Stimulated activated CD4-positive, alpha-beta T cell treated with anti-CD3 and anti-CD28 coated beads, Interleukin-1b, Interleukin-23, amount 100 ng/mL, for 4 hours (primary cell): ENCODE measurements around the gene MRPS15.

ENCODE experiments used
- DNase-seq, 2 donors: peaks; one replicate each; pipeline ENCODE4 v3.0.0-alpha.2; 2020; ENCODE audit warnings: low read depth in 2 of 2

MRPS15 gene

DNA sequence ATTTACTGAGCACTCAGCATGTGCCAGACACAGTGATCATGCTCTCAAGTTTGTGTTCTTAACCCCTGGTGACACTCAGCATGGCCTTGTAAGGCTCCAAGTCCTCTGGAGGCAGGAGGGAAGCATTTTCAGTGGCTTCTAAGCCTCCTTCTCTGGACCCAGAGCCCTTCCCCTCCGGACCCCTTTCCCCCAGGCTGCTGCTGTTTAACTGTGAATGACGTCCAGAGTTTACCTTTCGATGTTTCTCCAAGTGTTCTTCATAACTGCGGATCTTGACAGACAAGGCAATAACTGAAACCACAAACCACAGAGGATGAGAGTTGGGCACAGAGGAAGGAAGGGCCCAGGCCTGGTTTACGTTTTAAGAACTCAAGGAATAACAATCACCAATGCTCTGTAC lies 6.5 kb downstream of the MRPS15 start:
- no peak for DNase-seq

DNA sequence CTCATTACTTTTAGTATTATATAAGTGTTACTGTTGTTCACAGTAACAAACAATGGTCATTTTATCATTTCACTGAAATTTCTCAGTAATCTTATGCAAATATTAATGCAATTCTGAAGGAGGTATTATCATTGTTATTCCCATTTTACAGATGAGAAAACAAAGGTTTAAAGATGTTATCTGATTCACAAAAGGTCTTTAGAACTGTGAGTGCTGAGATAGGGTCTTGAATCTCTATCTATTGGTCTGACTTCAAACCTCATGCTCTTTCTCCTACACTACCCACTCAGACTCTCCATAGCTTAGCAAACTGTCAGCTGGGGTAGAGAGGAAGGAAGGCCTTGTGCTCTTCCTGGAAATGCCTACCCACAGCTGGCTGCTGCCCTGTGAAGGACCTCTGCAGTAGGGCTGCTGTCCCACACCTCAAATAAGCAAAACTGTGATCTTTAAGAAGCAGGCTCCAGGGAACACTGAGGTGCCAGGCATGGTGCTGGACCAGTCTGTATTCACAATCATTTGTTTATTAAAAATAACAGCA lies 7.7 kb downstream of the MRPS15 start:
- no peak for DNase-seq

DNA sequence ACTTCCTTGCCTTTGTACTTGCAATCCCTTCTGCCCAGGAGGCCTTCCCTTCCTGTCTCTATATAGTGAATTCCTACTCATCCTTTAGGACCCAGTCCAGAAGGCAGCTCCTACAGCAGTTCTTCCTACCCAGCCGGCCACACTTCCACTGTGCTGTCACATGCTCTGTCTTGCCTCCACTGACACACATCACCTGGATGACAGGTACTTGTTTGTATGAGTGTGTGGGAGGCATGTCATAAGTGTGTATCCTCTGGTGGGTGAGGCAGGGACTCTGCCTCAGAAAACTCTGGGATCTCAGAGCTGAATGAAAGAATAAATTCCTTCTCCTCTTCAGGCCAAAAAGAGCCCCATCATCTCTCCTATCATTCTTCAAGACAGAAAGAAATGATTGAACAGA lies 8.8 kb downstream of the MRPS15 start:
- DNase-seq = no peak

DNA sequence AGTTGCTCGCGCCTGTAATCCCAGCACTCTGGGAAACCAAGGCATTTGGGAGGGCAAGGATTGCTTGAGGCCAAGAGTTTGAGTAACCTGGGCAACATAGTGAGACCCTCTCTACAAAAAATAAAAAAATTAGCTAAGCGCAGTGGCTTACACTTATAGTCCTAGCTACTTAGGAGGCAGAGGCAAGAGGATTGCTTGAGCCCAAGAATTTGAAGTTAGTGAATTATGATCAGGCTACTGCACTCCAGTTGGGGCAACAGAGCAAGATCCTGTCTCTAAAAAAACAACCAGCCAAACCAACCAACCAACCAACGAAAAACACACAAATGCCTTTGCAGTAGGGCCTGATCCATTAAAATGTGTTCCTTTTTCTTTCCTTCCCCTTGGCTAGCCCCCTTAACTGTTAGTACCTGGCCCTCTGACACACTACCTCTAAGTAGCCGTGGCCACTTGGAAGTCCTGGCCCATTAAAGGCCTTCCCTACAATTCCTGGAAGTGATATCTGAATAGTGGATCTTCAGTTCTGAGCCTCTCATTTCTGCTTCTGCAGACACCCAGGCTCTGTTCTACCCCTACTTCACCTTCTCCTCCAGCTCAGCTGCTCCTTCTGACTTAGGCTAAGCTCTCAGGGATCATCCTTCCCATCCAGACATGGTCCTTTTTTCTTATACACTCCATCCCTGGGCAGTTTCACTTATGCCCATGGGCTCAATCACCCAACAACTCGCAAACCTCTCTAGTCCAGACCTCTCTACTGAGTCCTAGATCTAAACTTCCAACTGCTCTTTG lies 10.4 kb downstream of the MRPS15 start:
- DNase-seq = no peak

DNA sequence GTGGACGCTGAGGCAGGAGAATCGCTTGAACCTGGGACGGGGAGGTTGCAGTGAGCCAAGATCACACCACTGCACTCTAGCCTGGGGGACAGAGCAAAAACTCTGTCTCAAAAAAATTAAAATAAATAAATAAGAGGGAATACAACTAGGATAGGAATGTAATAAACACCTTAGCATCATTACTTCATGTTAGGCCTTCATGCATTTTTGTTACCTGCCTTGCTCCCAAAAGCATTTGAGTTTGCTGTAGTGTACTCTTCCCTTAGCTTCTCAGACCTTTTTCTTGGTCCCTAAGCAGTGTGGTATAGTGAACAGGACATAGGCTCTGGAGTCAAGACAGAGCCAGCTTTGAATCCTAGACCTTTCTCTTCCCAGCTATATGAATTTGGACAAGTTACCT lies 11.1 kb downstream of the MRPS15 start:
- DNase-seq = no peak

DNA sequence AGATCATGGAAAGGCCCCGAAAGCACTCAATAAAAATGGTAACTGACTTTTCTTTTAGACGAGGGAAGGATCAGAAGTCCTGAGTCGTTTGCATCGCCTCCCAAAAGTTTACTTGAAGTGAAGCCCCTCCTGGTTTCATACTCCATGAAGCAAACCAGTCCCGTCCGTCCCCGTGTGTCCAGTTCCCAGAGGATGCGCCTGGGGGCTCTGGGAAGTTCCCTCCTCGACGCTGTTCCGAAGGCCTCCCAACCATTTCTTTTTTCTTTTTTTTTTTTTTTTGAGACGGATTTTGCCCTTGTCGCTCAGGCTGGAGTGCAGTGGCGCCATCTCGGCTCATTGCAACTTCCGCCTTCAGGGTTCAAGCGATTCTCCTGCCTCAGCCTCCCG lies 13.3 kb downstream of the MRPS15 start:
- no peak for DNase-seq

DNA sequence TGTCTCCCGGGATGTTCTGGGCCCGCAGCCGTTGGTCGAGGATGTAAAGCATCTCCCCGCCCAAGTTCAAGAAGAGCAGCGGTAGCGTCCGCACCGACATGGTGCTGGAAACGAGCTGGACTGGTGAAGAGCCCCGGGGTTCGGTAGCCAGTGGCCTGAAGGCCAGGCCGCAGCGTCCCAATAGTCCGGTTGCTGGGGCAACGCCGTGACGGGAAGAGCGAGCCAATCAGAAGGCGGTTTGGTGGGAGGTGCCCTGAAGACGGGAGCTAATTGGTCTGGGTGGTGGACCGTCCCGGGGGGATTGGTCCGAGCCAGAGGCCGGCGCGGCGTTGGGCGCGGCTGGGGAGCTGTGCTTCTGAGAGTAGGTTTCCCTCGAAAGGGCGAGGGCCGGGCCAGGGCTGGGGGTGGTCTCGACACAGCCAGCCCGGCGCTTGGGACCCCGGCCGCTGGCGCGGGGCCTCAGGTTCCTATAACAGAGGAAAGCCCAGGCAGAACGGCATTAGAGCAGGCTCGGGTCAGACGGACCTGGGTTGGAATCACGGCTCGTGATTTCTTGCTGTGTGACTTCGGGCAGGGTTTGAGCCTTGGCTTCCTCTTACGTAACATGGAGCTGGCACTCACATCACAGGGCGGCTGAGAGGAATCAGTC lies 13.8 kb downstream of the MRPS15 start, which contains the start of gene OSCP1:
Gene OSCP1, minus strand, starts transcription at position 182 of the 649 bp plus-strand sequence. Its CDS starts 82 bp downstream, at position 100.
- DNase-seq = peak; percentile 74 to 77

DNA sequence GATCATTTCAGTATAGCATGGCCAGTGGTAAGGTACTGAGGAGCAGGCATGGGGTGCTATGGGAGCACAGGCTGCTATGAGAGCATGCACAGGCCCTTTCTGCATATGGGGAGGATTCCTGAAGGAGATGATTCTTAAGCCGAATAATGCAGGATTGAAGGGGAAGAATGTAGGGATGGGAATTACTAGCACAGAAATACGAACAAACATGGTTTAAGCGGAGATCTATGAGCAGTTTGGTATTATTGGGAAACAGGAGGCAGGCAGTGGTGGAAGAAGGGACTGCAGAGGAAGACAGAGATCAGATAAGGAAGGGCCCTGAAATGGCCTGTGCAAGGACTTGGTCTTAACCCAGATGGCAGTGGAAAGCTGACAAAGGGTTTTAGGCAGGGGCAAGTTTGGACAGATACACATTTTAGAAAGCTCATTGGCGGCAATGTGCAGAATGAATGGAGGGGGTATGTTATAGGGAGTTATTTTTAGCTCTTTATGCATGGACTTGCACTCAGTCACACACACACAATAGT lies 15.6 kb downstream of the MRPS15 start:
- DNase-seq = no peak

DNA sequence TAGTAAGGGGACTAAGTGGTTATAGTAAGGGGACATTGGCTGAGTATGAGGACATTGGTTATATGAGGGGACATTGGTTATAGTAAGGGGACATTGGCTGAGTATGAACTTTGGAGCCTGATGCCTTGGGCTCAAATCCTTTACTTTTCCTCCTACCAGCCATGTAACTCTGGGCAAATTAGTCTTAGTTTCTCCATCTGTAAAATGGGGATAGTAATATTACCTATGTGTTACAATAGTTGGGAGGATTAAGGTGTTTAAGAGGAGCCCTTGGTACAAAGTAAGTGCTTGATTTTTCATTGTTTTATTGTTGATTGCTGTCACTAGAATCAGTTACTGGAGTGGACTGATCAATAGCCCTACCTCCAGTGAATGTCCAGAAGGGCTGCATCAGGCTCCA lies 16.7 kb downstream of the MRPS15 start:
- DNase-seq = no peak

DNA sequence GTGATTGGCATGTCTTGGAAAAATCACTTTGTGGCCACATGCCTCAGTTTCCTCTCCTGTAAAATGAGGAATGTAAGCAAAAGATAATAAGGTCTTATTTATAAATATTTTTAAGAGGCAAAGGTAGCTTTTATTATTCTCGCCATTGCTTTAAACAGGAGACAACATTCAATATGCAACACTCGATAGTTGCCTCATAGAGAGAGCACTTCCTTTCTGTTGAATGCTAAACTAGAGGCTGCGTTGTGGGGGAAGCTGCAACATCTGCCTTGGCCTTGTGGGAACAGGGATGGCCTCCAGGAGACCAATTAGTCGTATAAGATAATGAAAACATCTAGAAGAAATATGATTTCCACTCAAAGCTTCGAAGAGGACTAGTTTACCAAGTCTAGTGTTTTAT lies 17.4 kb downstream of the MRPS15 start:
- DNase-seq = no peak

DNA sequence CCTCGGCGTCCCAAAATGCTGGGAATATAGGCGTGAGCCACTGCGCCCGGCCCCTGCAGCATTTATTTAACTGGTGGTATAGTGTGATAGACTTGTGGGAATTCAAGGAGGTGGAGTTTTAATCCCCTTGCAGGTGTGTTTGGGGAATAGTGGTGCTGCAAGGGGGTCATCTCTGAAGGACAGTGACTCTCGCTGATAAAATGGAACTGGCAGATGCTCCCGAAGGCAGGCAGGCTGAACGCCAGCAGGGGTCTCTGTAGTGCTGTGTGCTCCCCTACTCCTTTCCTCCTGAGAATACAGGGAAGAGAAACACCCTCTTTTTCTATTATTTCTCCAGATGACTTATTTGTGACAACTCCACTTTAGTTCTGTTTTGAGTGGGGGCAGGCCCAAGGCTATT lies 17.9 kb downstream of the MRPS15 start:
- no peak for DNase-seq

DNA sequence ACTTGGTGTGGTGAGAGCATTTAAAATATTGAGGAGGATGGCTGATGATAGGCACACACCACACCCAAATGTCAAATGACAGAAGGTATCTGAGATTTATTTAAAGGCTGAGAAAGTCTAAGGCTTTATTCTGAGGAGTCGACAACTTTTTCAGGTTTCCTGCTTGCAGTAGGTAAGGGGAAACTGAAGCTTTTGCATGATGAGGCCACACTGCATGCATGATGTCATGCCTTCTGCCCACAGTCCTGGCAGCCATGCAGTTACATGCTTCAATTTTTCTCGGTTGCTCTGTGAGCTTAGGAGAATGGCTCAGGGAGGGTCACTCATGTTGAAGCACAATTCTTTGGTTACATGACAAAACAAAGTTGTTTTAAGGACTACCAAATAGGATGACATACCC lies 20.9 kb downstream of the MRPS15 start:
- no peak for DNase-seq

DNA sequence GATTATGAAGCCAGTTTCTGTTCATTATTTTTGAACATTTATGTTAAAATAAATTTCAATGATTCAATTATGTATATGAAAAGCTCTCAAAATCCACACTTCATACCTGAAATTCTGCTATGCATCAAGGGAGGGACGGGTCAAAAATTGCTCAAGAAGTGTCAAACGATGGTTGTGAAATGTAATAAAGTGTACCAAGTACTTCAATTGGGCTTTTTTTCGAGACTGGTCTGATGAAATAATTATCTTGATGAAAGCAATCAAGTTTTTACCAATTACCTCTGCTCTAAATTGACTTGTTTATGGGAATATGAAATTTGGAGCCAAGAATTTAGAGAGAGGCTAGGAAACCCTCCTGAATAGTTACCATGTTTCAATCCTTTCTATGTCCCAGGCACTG lies 21.8 kb downstream of the MRPS15 start:
- no peak for DNase-seq

DNA sequence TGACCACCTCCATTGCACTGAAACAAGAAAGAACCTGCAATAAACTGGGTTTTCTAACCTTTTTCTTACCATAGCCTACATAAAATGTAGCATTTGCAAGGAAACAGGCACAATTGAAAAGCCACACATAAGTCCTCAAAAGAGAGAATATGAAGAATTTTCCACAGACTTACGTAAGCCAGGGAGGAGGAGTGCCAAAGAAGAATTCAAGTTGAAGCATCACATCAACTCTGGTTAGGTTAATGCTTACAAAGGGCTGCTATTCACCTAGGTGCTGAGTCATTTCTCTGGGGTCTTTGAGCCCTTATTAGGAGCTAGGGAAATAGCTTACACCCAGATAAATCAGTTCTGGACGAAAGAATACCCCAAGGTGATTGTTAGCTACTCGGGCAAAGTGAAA lies 23.5 kb downstream of the MRPS15 start:
- DNase-seq = no peak

DNA sequence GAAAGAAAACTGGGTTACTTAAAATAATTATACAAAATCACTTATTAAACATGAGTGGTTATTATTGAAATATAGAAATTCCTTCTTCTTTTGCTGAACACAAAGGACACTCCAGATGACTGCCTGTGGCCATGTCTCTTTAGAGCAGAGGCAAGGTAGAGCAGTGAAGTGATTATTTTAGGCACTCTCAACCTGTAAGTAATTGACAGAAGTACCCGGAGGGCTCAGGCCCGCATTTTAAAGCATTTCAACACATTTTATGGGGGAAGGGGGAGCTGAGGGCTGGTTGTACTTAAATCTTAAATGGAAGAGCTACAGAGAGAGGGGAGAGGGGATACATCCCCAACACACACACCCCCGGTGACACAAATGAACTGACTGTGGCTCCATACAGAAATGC lies 24.1 kb downstream of the MRPS15 start:
- no peak for DNase-seq

DNA sequence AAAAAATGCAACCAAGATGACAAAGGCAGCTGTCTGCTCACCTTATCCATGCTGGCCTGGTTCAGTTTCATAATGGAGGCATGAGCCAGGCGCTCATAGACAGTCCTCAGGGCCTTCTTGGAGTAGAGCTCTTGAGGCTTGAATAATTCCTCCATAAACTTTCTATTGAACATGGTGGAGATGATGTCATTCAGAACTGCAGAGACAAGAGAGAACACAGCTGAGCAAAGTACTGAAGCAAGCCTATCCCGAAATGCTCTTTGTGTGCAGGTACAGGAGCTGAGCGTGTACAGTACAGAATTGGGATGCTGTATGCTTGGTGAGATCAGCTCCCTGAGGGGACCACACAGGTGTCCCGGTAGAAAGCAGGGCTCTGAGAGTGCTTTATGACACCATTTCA lies 25.5 kb downstream of the MRPS15 start:
- no peak for DNase-seq

DNA sequence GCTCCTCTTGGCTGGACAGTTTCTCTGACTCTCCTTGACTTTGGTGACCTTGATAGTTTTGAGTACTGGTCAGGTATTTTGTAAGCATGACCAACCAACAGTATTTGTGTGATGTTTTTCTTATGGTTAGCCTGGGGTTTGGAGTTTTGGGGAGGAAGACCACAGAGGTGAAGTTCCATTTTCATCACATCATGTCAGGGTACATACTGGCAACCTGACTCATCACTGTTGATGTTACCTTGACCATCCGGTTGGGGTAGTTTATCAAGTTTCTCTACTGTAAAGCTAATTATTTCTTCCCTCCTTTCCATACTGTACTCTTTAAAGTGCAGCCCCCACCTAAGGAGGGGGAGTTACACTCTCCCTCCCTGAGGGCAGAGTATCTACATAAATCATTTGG lies 27.4 kb downstream of the MRPS15 start:
- DNase-seq = no peak

DNA sequence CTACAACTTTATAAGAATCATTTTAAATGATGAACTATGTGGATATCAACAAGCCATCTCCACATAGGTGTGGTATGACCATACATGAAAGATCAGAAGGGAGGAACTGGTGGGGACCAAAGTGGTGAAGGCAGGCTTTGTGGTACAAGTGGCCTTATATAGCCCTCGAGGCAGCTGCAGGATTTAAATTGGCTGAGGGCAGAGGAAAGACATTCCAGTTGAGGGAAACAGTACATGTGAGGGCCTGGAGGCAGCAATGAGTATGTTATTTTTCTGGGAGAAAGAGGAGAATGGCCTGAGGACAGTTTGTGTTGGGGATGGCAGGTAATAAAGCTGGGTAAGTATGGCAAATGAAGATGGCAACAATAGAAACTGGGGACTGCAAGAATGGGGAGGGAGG lies 31.1 kb downstream of the MRPS15 start:
- no peak for DNase-seq

DNA sequence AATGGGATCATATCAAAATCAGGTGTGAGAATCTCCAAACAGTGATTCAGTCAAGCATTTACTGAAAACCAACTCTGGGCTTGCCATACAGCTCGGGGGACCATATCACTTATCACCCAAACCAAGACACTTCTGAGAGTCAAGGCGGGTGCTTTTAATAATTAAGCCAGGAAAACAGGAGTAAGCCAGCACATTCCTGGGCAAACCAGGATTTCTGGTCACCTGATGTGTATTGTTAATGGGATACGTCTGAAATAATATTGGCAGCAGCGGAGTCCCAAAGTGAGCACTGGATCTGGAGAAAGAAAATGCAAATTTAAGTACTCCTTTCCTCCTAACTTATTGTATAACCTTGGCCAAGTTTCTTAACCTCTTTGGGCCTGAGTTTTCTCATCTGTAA lies 31.6 kb downstream of the MRPS15 start:
- no peak for DNase-seq

DNA sequence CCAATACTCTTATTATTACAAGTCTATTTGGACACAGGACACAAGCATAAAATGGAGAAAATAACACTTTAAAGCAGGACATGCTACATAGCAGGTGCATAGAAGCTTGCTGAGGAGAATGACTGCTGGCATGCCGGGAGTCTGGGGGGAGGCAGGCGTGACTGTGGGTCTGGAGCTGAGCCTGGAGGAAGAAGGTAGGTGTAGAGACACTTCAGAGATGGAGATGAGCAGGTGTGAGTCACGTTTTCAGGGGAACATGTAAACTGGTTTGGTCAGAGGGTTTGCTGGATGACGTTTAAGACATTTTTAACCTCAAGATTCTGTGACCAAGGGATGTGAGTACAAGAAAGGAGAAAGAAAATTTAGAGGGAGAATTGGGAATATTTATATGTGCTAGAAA lies 38.4 kb downstream of the MRPS15 start:
- no peak for DNase-seq

DNA sequence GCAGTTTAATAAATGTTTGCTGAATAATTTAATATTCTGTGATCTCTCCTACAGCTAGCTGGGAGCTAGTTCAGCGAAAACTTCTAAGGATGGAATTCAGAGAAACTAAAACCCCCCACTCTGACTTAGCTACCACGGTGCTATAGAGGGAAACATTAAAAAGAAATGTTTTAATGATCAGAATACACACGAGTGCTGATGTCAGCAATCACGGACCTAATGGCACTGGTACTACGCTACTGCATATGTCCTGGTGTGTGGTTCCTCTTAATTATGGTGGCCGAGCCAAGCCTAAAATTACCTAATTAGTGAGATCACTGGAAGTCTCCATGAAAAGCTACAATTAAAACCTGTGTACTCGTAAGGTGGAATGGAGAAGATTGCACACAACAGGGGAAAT lies 42.5 kb downstream of the MRPS15 start:
- DNase-seq = no peak

DNA sequence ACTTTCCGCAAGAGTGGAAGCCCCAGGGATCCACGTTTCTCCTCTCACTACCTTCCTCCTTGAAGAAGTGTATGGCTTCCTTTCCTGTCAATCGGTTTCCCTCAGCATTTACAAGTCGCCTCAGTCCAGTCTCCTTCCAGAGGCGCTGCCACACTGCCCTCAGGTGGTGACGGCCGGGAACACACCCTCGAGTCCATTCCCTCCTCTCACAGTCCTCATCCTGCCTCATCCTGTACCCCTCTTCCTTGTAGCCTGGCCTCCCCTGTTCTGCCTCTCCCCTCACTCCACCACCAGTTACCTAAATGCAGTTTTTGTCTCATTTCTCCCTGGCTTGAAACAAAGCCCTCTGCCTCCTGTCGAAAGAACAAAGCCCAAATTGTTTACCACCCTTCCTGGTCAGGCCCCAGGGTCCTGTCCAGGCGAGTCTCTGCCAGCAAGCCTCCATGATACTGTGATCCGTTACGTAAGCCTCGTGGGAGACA lies 43.3 kb downstream of the MRPS15 start:
- peak; percentile 92 to 93 for DNase-seq

DNA sequence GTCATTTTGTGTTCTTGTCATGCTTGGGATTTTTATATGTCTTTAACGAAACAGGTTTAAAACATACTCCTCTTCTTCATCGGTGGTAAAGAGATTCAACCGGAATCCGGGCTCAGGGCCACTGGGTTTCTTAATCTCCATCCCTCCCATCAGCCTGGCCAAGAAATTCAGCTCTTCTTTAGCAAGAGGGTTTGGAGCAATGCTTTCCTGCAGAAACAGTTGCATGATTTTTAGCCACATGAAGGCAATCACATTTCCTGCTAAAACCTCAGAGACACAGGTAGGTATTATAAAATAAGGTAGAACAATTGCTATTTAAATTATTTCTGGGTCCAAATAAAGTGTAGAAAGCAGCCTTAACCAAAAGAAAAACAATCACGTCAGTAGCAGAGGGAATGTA lies 43.8 kb downstream of the MRPS15 start:
- DNase-seq = no peak
